PFSK-1 (cell line): ENCODE results near the gene PROSER3.

Source experiments
- FOXP2 ChIP-seq: optimal IDR thresholded peaks from 2 replicates; pipeline ENCODE3; 2011; ENCODE audit warnings: borderline replicate concordance, control low read depth, inconsistent platforms; ENCODE audit not compliant: insufficient read depth; ENCODE audit errors: extremely low read length, extremely low read depth
- POLR2AphosphoS5 ChIP-seq: IDR thresholded peaks from 2 replicates; pipeline ENCODE4 v1.6.1; 2012; ENCODE audit warnings: low read depth, mild to moderate bottlenecking, control low read depth, low read length, moderate library complexity
- SIN3A ChIP-seq: IDR thresholded peaks from 2 replicates; pipeline ENCODE4 v1.6.1; 2012; ENCODE audit warnings: mild to moderate bottlenecking, low read length, moderate library complexity, borderline replicate concordance; ENCODE audit not compliant: insufficient read depth
- TAF1 ChIP-seq: IDR thresholded peaks from 2 replicates; pipeline ENCODE4 v1.6.1; 2012; ENCODE audit warnings: low read length, control low read depth, borderline replicate concordance; ENCODE audit not compliant: insufficient read depth
- TF ChIP-seq, protein P1 (sequence below), 2 experiments: IDR thresholded peaks; 2 replicates each; pipeline versions ENCODE4 v1.6.1 to v1.8.0; 2011 to 2012; ENCODE audit warnings: low read depth in 2 of 2, low read length in 2 of 2, control low read depth in 1 of 2, inconsistent platforms in 1 of 2, mild to moderate bottlenecking in 1 of 2, moderate library complexity in 1 of 2; ENCODE audit not compliant: insufficient read depth in 1 of 2

PROSER3 gene

DNA sequence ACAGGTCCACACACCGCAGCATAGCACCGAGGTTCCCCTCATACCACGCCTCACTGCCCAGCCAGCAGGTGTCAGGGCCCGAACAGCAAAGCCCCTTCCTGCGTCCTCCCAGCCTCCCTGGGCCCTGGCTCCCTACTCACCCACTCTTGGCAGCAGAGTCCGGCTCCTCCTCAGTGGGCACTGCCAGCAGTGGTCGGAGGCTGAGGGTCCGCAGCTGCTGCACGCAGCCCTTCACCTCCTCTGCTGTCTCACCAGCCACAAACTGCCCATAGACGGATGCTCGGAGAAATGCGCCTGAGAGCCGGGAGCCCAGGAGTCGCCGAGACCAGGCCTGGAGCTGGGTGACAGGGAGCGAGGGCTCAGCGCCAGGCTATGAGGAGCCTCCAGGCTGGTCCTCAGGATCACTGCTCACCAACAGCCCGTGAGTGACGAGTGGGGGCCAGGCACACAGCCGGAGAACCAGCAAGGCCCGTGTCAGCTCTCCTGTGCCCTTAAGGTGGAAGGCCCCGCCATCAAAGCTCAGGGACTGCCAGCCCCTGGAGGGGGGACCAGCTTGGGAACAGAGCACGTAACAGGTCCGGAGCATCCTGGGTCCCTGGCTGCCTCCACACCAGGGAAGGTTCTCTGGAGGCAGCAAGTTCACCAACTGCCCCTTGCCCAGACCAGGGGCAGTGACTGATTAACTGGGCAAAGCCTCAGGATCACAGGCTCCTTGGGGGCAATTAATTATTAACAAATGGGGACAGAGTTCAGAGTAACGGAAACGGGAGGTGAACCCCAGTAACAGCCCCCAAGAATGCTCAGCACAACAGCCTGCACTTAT, 54.5 kb downstream of the PROSER3 start, which contains the start of gene PRODH2:
Gene PRODH2 (minus strand): TSS at position 626 of the 823 bp plus-strand sequence. CDS start 40 bp downstream, at position 586.
- TF ChIP-seq, protein P1, sequence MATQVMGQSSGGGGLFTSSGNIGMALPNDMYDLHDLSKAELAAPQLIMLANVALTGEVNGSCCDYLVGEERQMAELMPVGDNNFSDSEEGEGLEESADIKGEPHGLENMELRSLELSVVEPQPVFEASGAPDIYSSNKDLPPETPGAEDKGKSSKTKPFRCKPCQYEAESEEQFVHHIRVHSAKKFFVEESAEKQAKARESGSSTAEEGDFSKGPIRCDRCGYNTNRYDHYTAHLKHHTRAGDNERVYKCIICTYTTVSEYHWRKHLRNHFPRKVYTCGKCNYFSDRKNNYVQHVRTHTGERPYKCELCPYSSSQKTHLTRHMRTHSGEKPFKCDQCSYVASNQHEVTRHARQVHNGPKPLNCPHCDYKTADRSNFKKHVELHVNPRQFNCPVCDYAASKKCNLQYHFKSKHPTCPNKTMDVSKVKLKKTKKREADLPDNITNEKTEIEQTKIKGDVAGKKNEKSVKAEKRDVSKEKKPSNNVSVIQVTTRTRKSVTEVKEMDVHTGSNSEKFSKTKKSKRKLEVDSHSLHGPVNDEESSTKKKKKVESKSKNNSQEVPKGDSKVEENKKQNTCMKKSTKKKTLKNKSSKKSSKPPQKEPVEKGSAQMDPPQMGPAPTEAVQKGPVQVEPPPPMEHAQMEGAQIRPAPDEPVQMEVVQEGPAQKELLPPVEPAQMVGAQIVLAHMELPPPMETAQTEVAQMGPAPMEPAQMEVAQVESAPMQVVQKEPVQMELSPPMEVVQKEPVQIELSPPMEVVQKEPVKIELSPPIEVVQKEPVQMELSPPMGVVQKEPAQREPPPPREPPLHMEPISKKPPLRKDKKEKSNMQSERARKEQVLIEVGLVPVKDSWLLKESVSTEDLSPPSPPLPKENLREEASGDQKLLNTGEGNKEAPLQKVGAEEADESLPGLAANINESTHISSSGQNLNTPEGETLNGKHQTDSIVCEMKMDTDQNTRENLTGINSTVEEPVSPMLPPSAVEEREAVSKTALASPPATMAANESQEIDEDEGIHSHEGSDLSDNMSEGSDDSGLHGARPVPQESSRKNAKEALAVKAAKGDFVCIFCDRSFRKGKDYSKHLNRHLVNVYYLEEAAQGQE (IDR thresholded peaks at IDR 0.05; ENCODE audit: insufficient read depth in 1 of 2, low read depth in 2 of 2, low read length in 2 of 2), result no peak
- TF ChIP-seq TAF1, result no peak
- TF ChIP-seq POLR2AphosphoS5, result no peak
- TF ChIP-seq SIN3A, result no peak
- TF ChIP-seq FOXP2, result no peak

DNA sequence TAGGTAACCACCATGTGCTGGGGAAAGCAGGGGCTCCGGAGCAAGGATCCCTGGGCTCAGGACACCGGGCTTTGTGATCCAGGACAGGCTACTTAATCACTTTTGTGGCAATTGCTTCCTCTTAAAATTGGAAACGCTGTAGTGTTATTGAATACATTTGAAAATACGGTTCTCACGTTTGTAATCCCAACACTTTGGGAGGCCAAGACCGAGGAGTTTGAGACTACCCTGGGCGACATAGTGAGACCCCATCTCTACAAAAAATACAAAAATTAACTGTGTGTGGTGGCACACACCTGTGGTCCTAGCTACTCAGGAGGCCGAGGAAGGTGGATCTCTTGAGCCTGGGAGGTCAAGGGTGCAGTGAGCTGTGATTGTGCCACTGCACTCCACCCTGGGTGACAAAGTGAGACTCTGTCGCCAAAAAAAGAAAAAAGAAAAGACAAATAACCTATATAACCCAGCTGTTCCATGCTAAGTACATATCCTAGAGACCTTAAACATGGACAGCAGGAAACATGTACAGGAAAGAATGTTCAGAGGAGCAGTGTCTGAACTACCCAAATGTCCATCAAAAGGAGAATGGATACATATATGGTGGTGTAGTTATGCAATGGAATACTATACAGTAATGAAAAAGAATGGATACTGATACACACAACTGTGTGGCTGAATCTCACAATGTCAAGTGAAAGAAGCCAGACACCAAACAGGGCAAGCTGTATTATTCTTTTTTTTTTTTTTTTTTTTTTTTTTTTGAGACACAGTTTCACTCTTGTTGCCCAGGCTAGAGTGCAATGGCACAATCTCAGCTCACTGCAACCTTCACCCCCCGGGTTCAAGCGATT, 55.3 kb downstream of the PROSER3 start:
- TF ChIP-seq TAF1 (no peak), POLR2AphosphoS5 (no peak), FOXP2 (no peak), SIN3A (no peak)
- TF ChIP-seq, protein P1 (IDR thresholded peaks at IDR 0.05; ENCODE audit: insufficient read depth in 1 of 2, low read depth in 2 of 2, low read length in 2 of 2), result no peak

DNA sequence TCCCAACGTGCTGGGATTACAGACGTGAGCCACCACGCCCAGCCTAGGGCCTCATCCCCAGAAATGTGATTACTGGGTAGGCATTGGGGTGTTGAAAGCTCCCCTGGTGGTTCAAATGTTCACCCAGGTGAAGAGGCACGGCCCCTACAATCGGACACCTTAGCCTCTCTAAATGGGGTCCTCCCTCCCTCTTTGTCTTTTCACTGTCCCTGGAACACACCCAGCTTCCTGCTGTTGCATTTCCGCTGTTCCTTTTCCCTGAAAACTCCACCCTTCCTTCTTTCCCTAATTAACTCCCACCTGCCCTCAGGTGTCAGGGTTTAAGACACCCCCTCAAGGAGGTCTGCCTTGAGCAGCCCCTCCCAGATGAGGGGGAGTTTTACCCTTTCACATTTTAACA, 58.3 kb downstream of the PROSER3 start:
- TF ChIP-seq TAF1 (no peak), SIN3A (no peak), POLR2AphosphoS5 (no peak), FOXP2 (no peak)
- TF ChIP-seq, protein P1 (IDR thresholded peaks at IDR 0.05; ENCODE audit: insufficient read depth in 1 of 2, low read depth in 2 of 2, low read length in 2 of 2), result no peak

DNA sequence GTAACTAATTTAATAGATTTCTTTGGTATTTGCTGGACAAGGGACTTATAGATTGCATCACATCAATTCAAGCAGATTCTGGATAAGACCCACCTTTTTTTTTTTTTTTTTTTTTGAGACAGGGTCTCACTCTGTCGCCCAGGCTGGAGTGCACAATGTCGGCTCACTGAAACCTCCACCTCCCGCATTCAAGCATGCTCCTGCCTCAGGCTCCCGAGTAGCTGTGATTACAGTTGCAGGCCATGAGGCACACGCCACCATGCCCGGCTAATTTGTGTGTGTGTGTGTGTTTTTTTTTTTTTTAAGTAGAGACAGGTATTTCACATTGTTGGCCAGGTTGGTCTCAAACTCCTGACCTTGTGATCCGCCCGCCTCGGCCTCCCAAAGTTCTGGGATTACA, 58.9 kb downstream of the PROSER3 start:
- no peak for TF ChIP-seq POLR2AphosphoS5
- no peak for TF ChIP-seq FOXP2
- TF ChIP-seq, protein P1 (IDR thresholded peaks at IDR 0.05; ENCODE audit: insufficient read depth in 1 of 2, low read depth in 2 of 2, low read length in 2 of 2), result no peak
- TF ChIP-seq TAF1, result no peak
- no peak for TF ChIP-seq SIN3A
